Ascending aorta (tissue), 2 donors: Measurements from ENCODE around the gene RPS8. TPM values are rescaled to one million over a fixed set of nuclear protein-coding genes. Genes with fewer than 3 reads are reported as not detected.

Source experiments
- DNase-seq, 2 donors: peaks; one replicate each; pipeline ENCODE4 v3.0.0-alpha.2; 2019; ENCODE audit warnings: low spot score in 2 of 2
- H3K27ac ChIP-seq, 2 donors: fragments of 200-600 bp; sonication (generic); one replicate each; pipeline ENCODE4 v1.5.1; 2016 to 2017; ENCODE audit warnings: mild to moderate bottlenecking in 1 of 2
- H3K27me3 ChIP-seq: fragments of 200-600 bp; sonication (generic); one replicate; pipeline ENCODE4 v1.5.1; 2017
- H3K36me3 ChIP-seq, 2 donors: fragments of 200-600 bp; sonication (generic); one replicate each; pipeline ENCODE4 v1.5.1; 2016
- H3K4me1 ChIP-seq, 2 donors: fragments of 200-600 bp; sonication (generic); one replicate each; pipeline ENCODE4 v1.5.1; 2016 to 2017; ENCODE audit warnings: mild to moderate bottlenecking in 1 of 2
- H3K4me3 ChIP-seq, 2 donors: fragments of 200-600 bp; sonication (generic); one replicate each; pipeline ENCODE4 v1.5.1; 2016 to 2017; ENCODE audit warnings: mild to moderate bottlenecking in 1 of 2
- H3K9me3 ChIP-seq, 2 donors: fragments of 200-600 bp; sonication (generic); one replicate each; pipeline ENCODE4 v1.5.1; 2016
- intact Hi-C: fragments of 100-400 bp; cut with DNase I; formaldehyde crosslinking; loops from one replicate; pipeline ENCODE4 v1.15.1; 2023
- total RNA-seq: library from RNA; depleted of rRNA; stranded (reverse); fragments of >200 nt; gene quantifications from one replicate; pipeline ENCODE4 v1.1.0, GENCODE V29; 2016
- TF ChIP-seq, protein P1 (sequence below), 3 experiments: fragments of 200-600 bp in 2 of 3; fragments of 450-650 bp in 1 of 3; sonication (generic) in 2 of 3; IDR thresholded peaks; one replicate each; pipeline ENCODE4 v1.5.1; 2016 to 2019; ENCODE audit warnings: antibody characterized with exemption in 3 of 3, mild to moderate bottlenecking in 1 of 3, moderate library complexity in 1 of 3

Gene RPS8
- total RNA-seq, 1 donor from 2014 or later = 1,693 TPM

DNA sequence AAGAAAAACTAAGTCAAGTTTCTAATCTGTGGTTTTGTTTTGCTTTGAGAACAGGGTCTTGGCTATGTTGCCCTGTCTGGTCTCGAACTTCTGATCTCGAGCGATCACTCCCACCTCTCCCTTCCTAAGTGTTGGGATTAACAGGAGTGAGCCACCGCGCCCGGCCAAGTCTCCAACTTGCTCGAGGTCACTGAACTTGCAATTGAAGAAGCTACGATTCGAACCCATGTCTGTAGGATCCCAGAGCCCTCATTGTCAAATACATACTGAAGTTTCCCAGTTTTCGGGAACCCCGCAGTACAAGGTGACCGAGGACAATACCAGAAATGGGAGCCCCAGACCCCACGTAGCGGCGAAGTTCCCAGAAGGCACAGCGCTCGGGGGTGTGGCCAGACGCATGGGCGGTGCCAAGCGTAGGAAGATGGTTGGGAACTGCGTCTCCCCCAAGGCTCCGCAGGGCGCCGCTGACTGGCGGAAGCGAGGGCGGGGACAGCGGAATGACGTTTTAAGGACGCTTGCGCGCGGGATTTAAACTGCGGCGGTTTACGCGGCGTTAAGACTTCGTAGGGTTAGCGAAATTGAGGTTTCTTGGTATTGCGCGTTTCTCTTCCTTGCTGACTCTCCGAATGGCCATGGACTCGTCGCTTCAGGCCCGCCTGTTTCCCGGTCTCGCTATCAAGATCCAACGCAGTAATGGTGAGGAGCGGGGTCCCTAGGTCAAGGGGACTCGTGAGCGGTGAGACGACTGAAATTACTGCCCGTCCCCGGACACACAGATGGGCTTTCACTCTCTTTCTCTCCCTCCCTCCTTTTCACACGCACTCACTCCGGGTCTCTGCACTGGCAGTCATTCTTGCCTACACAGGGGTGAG is 35.8 kb upstream of the RPS8 start, which contains the start of gene KIF2C:
Gene KIF2C (plus strand): TSS at position 531 of the 872 bp plus-strand sequence. CDS start 96 bp downstream, at position 627.
- H3K4me3 ChIP-seq = peak within 1 kb of the TSS; percentile 53 to 63
- no peaks in the 10 kb centered on the region for H3K9me3 ChIP-seq
- H3K36me3 ChIP-seq = no peaks in the 10 kb centered on the region
- TF ChIP-seq, protein P1, sequence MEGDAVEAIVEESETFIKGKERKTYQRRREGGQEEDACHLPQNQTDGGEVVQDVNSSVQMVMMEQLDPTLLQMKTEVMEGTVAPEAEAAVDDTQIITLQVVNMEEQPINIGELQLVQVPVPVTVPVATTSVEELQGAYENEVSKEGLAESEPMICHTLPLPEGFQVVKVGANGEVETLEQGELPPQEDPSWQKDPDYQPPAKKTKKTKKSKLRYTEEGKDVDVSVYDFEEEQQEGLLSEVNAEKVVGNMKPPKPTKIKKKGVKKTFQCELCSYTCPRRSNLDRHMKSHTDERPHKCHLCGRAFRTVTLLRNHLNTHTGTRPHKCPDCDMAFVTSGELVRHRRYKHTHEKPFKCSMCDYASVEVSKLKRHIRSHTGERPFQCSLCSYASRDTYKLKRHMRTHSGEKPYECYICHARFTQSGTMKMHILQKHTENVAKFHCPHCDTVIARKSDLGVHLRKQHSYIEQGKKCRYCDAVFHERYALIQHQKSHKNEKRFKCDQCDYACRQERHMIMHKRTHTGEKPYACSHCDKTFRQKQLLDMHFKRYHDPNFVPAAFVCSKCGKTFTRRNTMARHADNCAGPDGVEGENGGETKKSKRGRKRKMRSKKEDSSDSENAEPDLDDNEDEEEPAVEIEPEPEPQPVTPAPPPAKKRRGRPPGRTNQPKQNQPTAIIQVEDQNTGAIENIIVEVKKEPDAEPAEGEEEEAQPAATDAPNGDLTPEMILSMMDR (IDR thresholded peaks at IDR 0.05) = no peak
- peaks cover 3 to 6% of the 10 kb centered on the region in 2 donors for H3K4me1 ChIP-seq
- H3K27ac ChIP-seq = peak within 1 kb of the TSS; percentile 77 to 82
- no peaks in the 10 kb centered on the region for H3K27me3 ChIP-seq
- DNase-seq = peak; percentile 85 to 98
- intact Hi-C loops = loop anchor here (1.0 kb wide), 2 partner anchors 9 to 36 kb away; partner anchors contain the start of gene RPS8

DNA sequence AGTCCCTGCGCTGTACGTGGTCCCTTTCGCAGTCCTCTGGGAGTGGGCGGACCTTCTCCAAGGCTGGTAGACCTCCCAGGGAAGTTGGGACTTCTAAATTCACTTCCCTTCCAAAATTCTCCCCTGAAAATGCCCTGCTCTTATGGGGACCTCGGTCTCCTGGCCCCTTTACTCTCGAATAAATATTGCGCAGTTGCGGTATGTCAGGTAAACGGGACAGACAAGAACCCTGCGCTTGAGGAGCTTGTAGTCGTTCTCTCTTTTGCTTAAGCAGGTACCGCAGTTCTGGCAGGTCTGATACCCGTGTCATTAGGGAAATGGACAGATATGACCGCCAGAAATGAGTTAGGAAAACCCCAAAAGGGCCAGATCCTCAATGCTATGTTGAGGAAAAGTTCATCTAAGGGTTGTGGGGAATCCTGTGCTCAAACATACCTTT is 35.1 kb upstream of the RPS8 start:
- DNase-seq = no peak
- H3K9me3 ChIP-seq = no peaks in the 10 kb centered on the region
- H3K27me3 ChIP-seq = no peaks in the 10 kb centered on the region
- H3K4me1 ChIP-seq = peaks cover 3 to 6% of the 10 kb centered on the region in 2 donors
- no peaks in the 10 kb centered on the region for H3K36me3 ChIP-seq
- H3K27ac ChIP-seq = peak overlapping the region; percentile 77 to 82
- H3K4me3 ChIP-seq = peak overlapping the region; percentile 53 to 63
- TF ChIP-seq, protein P1 (IDR thresholded peaks at IDR 0.05) = no peak
- intact Hi-C loops = no loop called here

DNA sequence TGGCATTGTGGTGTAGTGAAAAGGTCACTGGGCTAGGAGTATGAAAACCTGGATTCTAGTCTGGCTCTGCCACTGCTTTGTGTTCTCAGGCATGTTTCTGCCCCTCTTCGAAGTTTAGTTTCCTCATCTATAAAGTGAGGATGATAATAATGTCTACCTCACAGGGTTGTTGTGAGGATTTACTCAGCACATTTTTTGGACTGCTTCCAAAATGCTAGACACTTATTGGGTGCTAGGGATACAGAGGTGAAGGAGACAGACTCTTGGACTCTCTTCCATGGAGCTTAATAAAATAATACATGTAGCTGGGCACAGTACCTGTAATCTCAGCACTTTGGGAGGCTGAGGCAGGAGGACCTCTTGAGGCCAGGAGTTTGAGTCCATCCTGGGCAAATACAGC is 32.1 kb upstream of the RPS8 start:
- TF ChIP-seq, protein P1 (IDR thresholded peaks at IDR 0.05) = no peak
- no peak overlapping the region for H3K4me3 ChIP-seq
- DNase-seq = no peak
- intact Hi-C loops = no loop called here
- H3K27me3 ChIP-seq = no peaks in the 10 kb centered on the region
- no peaks in the 10 kb centered on the region for H3K36me3 ChIP-seq
- no peak overlapping the region for H3K27ac ChIP-seq
- no peaks in the 10 kb centered on the region for H3K9me3 ChIP-seq
- peaks cover 3 to 6% of the 10 kb centered on the region in 2 donors for H3K4me1 ChIP-seq

DNA sequence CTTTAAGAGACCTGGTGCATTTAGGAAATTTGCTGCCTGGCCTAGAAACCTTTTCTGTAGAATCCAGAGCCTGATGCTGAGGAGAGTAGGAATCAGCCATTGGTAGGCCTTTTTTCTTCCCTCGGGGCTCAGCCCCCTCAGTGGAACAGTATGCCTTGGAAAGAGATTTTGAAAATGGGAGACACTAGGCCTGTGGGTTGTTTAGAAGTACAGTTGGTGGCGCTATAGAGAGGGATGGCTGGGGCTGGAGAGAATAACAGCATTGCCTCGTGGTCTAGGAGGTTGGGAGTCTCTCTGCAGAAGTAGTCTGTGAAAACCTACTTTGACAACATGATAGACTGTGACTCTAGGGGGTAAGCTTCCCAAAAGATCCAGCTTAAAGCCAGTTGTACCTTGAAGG is 27.5 kb upstream of the RPS8 start:
- Histone ChIP-seq H3K27ac (no peak overlapping the region), H3K4me3 (no peak overlapping the region), H3K27me3 (no peaks in the 10 kb centered on the region), H3K36me3 (no peaks in the 10 kb centered on the region), H3K4me1 (no peaks in the 10 kb centered on the region), H3K9me3 (no peaks in the 10 kb centered on the region)
- TF ChIP-seq, protein P1 (IDR thresholded peaks at IDR 0.05) = no peak
- DNase-seq = no peak
- intact Hi-C loops = no loop called here

DNA sequence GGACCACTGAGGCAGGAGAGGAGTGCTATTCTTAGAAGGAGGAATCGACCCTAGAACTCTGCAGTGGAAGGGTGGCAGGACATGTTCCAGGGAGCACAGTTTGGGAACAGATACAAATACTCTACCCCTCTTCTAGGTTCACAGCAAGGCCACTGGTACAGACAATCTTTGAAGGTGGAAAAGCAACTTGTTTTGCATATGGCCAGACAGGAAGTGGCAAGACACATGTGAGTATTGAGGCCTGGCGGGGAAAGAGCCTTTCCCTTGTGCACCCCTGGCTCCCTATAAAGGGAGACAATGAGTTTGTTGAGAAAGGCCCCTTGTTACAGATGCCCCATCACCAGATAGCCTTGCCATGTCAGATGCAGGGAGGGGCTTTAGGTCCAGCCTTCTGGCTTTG is 17.9 kb upstream of the RPS8 start:
- TF ChIP-seq, protein P1 (IDR thresholded peaks at IDR 0.05) = no peak
- intact Hi-C loops = no loop called here
- Histone ChIP-seq H3K36me3 (peaks cover 0 to 20% of the 10 kb centered on the region in 2 donors), H3K27ac (no peak overlapping the region), H3K27me3 (no peaks in the 10 kb centered on the region), H3K9me3 (no peaks in the 10 kb centered on the region), H3K4me1 (no peaks in the 10 kb centered on the region), H3K4me3 (no peak overlapping the region)
- DNase-seq = no peak
